HCT116 (cell line): Measurements from ENCODE around the gene WDR27.

Source experiments
- ATF3 ChIP-seq: IDR thresholded peaks from 2 replicates; pipeline ENCODE4 v1.6.1; 2012
- CBX3 ChIP-seq: IDR thresholded peaks from 2 replicates; pipeline ENCODE4 v1.6.1; 2012; ENCODE audit warnings: low read depth
- CEBPB ChIP-seq: IDR thresholded peaks from 2 replicates; pipeline ENCODE4 v1.6.1; 2012; ENCODE audit warnings: low read depth
- CTCF ChIP-seq, 3 experiments: fragments of 200-600 bp in 1 of 3; sonication (generic) in 1 of 3; IDR thresholded peaks in 2 of 3; conservative IDR thresholded peaks in 1 of 3; 2 replicates each; pipeline ENCODE4 v1.5.1; 2012 to 2017; ENCODE audit warnings: low read depth in 2 of 3, low read length in 2 of 3, antibody characterized with exemption in 1 of 3, borderline replicate concordance in 1 of 3, control low read depth in 1 of 3, mild to moderate bottlenecking in 1 of 3, mixed read lengths in 1 of 3, mixed run types in 1 of 3, moderate library complexity in 1 of 3; ENCODE audit not compliant: insufficient read depth in 1 of 3
- EZH2 ChIP-seq: fragments of 200-600 bp; sonication (generic); IDR thresholded peaks from 2 replicates; pipeline ENCODE4 v1.6.1; 2017; ENCODE audit warnings: antibody characterized with exemption, mixed run types
- POLR2A ChIP-seq: IDR thresholded peaks from 2 replicates; pipeline ENCODE4 v1.7.0; 2011; ENCODE audit warnings: borderline replicate concordance; ENCODE audit not compliant: insufficient read depth, insufficient read length; ENCODE audit errors: extremely low read depth
- POLR2AphosphoS5 ChIP-seq: IDR thresholded peaks from 2 replicates; pipeline ENCODE4 v1.6.1; 2011; ENCODE audit warnings: mild to moderate bottlenecking, low read depth, low read length, moderate library complexity
- RAD21 ChIP-seq: IDR thresholded peaks from 2 replicates; pipeline ENCODE4 v1.6.1; 2012; ENCODE audit warnings: low read depth, mild to moderate bottlenecking
- REST ChIP-seq: IDR thresholded peaks from 2 replicates; pipeline ENCODE4 v1.6.1; 2012; ENCODE audit warnings: low read depth
- SIN3A ChIP-seq: IDR thresholded peaks from 2 replicates; pipeline ENCODE4 v1.6.1; 2012; ENCODE audit warnings: low read depth
- TCF7L2 ChIP-seq: IDR thresholded peaks from 2 replicates; pipeline ENCODE4 v1.7.0; 2011; ENCODE audit warnings: borderline replicate concordance, inconsistent platforms; ENCODE audit not compliant: insufficient read depth, insufficient read length; ENCODE audit errors: extremely low read depth
- ZBTB33 ChIP-seq: IDR thresholded peaks from 2 replicates; pipeline ENCODE4 v1.6.1; 2011; ENCODE audit warnings: mild to moderate bottlenecking, low read length, moderate library complexity; ENCODE audit not compliant: insufficient replicate concordance; ENCODE audit errors: extremely low read depth

- TF ChIP-seq RAD21 (no peak), CTCF (IDR thresholded peaks at IDR 0.05 in 2 of 3, conservative IDR thresholded peaks at IDR 0.05 in 1 of 3; ENCODE audit: borderline replicate concordance in 1 of 3, insufficient read depth in 1 of 3, low read depth in 2 of 3, low read length in 2 of 3) (no peak), POLR2AphosphoS5 (no peak), POLR2A (no peak), CEBPB (no peak), ZBTB33 (no peak), REST (no peak), CBX3 (no peak), TCF7L2 (no peak), ATF3 (no peak), EZH2 (no peak), SIN3A (no peak)
These were observed 171.7 kb downstream of the WDR27 start for GRCh38 chr6:169529931-169530751.
